ENCODE measurements around the gene VPS9D1. TPM values are rescaled to one million over a fixed set of nuclear protein-coding genes. Genes with fewer than 3 reads are reported as not detected.
A peak's percentile ranks its signal among the peaks of the same experiment; 100 is the strongest.
"Not testable (repeated sequence)": the region's sequence is repeated elsewhere in the genome, so short reads cannot be mapped to it uniquely, and the experiment has no call there.

Gene VPS9D1
- total RNA-seq, 3 donors from 2014 or later = 2.2 to 4.8 (median 2.9) TPM

- H3K9me3 Mint-ChIP-seq = no peaks in the 10 kb centered on the region
- H3K4me1 Mint-ChIP-seq (ENCODE audit: low read depth) = peaks cover 9% of the 10 kb centered on the region
- no peaks in the 10 kb centered on the region for H3K27me3 Mint-ChIP-seq (ENCODE audit: low read depth)
- ATAC-seq (peak; percentile 26 to 44), DNase-seq (no peak)
- peak overlapping the region; percentile 90 for H3K4me3 Mint-ChIP-seq
- peaks cover 6% of the 10 kb centered on the region for H3K36me3 Mint-ChIP-seq (ENCODE audit: insufficient read depth)
Observed at GRCh38 chr16:89687092-89687940, 33.4 kb downstream of the VPS9D1 start.

- no peaks in the 10 kb centered on the region for H3K9me3 Mint-ChIP-seq
- H3K27me3 Mint-ChIP-seq (ENCODE audit: low read depth) = no peaks in the 10 kb centered on the region
- DNase-seq (peak; percentile 86), ATAC-seq (peak; percentile 94)
- H3K36me3 Mint-ChIP-seq (ENCODE audit: insufficient read depth) = peaks cover 6% of the 10 kb centered on the region
- peaks cover 9% of the 10 kb centered on the region for H3K4me1 Mint-ChIP-seq (ENCODE audit: low read depth)
- peak within 1 kb of the TSS; percentile 90 for H3K4me3 Mint-ChIP-seq
Observed at GRCh38 chr16:89686520-89687091, 34.1 kb downstream of the VPS9D1 start, which contains the start of gene CDK10. Gene CDK10, plus strand, starts transcription at chr16:89686689. Its CDS starts 22 bp downstream, at chr16:89686711.

- Mint-ChIP-seq H3K36me3 (ENCODE audit: insufficient read depth) (peaks cover 6% of the 10 kb centered on the region), H3K9me3 (no peaks in the 10 kb centered on the region), H3K27me3 (ENCODE audit: low read depth) (no peaks in the 10 kb centered on the region), H3K4me1 (ENCODE audit: low read depth) (peaks cover 9% of the 10 kb centered on the region), H3K4me3 (peak overlapping the region; percentile 62)
- no peak for ATAC-seq
- DNase-seq = no peak
Observed at GRCh38 chr16:89685916-89686315, 34.8 kb downstream of the VPS9D1 start.

GRCh38 chr16:89678258-89678657 is 42.4 kb downstream of the VPS9D1 start:
- Mint-ChIP-seq H3K27me3 (ENCODE audit: low read depth) (no peaks in the 10 kb centered on the region), H3K4me3 (no peak overlapping the region), H3K9me3 (no peaks in the 10 kb centered on the region), H3K36me3 (ENCODE audit: insufficient read depth) (no peaks in the 10 kb centered on the region), H3K4me1 (ENCODE audit: low read depth) (no peaks in the 10 kb centered on the region)
- no peak for ATAC-seq
- DNase-seq = no peak

- no peak for DNase-seq
- Mint-ChIP-seq H3K4me3 (no peak overlapping the region), H3K4me1 (ENCODE audit: low read depth) (peaks cover 3% of the 10 kb centered on the region), H3K9me3 (no peaks in the 10 kb centered on the region), H3K36me3 (ENCODE audit: insufficient read depth) (no peaks in the 10 kb centered on the region), H3K27me3 (ENCODE audit: low read depth) (no peaks in the 10 kb centered on the region)
- no peak for ATAC-seq
Observed at GRCh38 chr16:89672177-89672941, 48.3 kb downstream of the VPS9D1 start.

- ATAC-seq; H3K4me1 Mint-ChIP-seq (ENCODE audit: low read depth); H3K36me3 Mint-ChIP-seq (ENCODE audit: insufficient read depth); H3K4me3 Mint-ChIP-seq; DNase-seq; H3K9me3 Mint-ChIP-seq; H3K27me3 Mint-ChIP-seq (ENCODE audit: low read depth): not testable (repeated sequence)
Observed at GRCh38 chr16:89671565-89671964, 49.1 kb downstream of the VPS9D1 start.

GRCh38 chr16:89670496-89671431 is 49.9 kb downstream of the VPS9D1 start:
- ATAC-seq (no peak), DNase-seq (no peak)
- peaks cover 3% of the 10 kb centered on the region for H3K4me1 Mint-ChIP-seq (ENCODE audit: low read depth)
- H3K36me3 Mint-ChIP-seq (ENCODE audit: insufficient read depth) = no peaks in the 10 kb centered on the region
- H3K4me3 Mint-ChIP-seq = no peak overlapping the region
- H3K27me3 Mint-ChIP-seq (ENCODE audit: low read depth) = no peaks in the 10 kb centered on the region
- H3K9me3 Mint-ChIP-seq = no peaks in the 10 kb centered on the region

GRCh38 chr16:89669755-89670154 is 50.9 kb downstream of the VPS9D1 start:
- ATAC-seq (no peak), DNase-seq (no peak)
- H3K4me1 Mint-ChIP-seq (ENCODE audit: low read depth) = peaks cover 3% of the 10 kb centered on the region
- no peaks in the 10 kb centered on the region for H3K27me3 Mint-ChIP-seq (ENCODE audit: low read depth)
- no peaks in the 10 kb centered on the region for H3K36me3 Mint-ChIP-seq (ENCODE audit: insufficient read depth)
- H3K9me3 Mint-ChIP-seq = no peaks in the 10 kb centered on the region
- H3K4me3 Mint-ChIP-seq = no peak overlapping the region

- ATAC-seq (no peak), DNase-seq (no peak)
- H3K27me3 Mint-ChIP-seq (ENCODE audit: low read depth) = no peaks in the 10 kb centered on the region
- no peaks in the 10 kb centered on the region for H3K9me3 Mint-ChIP-seq
- H3K4me1 Mint-ChIP-seq (ENCODE audit: low read depth) = peaks cover 3% of the 10 kb centered on the region
- no peaks in the 10 kb centered on the region for H3K36me3 Mint-ChIP-seq (ENCODE audit: insufficient read depth)
- H3K4me3 Mint-ChIP-seq = no peak overlapping the region
Observed at GRCh38 chr16:89668790-89669158, 51.9 kb downstream of the VPS9D1 start.

GRCh38 chr16:89667633-89668032 is 53.1 kb downstream of the VPS9D1 start:
- H3K9me3 Mint-ChIP-seq = no peaks in the 10 kb centered on the region
- no peak overlapping the region for H3K4me3 Mint-ChIP-seq
- ATAC-seq = no peak
- peaks cover 2% of the 10 kb centered on the region for H3K36me3 Mint-ChIP-seq (ENCODE audit: insufficient read depth)
- peaks cover 3% of the 10 kb centered on the region for H3K4me1 Mint-ChIP-seq (ENCODE audit: low read depth)
- H3K27me3 Mint-ChIP-seq (ENCODE audit: low read depth) = no peaks in the 10 kb centered on the region
- DNase-seq = no peak

GRCh38 chr16:89667000-89667399 is 53.7 kb downstream of the VPS9D1 start:
- not testable (repeated sequence) for H3K9me3 Mint-ChIP-seq; H3K27me3 Mint-ChIP-seq (ENCODE audit: low read depth); ATAC-seq; DNase-seq; H3K4me3 Mint-ChIP-seq; H3K4me1 Mint-ChIP-seq (ENCODE audit: low read depth); H3K36me3 Mint-ChIP-seq (ENCODE audit: insufficient read depth)

GRCh38 chr16:89664238-89664637 is 56.5 kb downstream of the VPS9D1 start:
- not testable (repeated sequence) for H3K27me3 Mint-ChIP-seq (ENCODE audit: low read depth); DNase-seq; H3K4me3 Mint-ChIP-seq; H3K4me1 Mint-ChIP-seq (ENCODE audit: low read depth); ATAC-seq; H3K36me3 Mint-ChIP-seq (ENCODE audit: insufficient read depth); H3K9me3 Mint-ChIP-seq

- peaks cover 16% of the 10 kb centered on the region for H3K4me1 Mint-ChIP-seq (ENCODE audit: low read depth)
- peaks cover 6% of the 10 kb centered on the region for H3K36me3 Mint-ChIP-seq (ENCODE audit: insufficient read depth)
- H3K4me3 Mint-ChIP-seq = no peak overlapping the region
- DNase-seq (no peak), ATAC-seq (no peak)
- H3K9me3 Mint-ChIP-seq = no peaks in the 10 kb centered on the region
- no peaks in the 10 kb centered on the region for H3K27me3 Mint-ChIP-seq (ENCODE audit: low read depth)
Observed at GRCh38 chr16:89661215-89661614, 59.5 kb downstream of the VPS9D1 start.

- H3K27me3 Mint-ChIP-seq (ENCODE audit: low read depth) = no peaks in the 10 kb centered on the region
- H3K36me3 Mint-ChIP-seq (ENCODE audit: insufficient read depth) = peaks cover 6% of the 10 kb centered on the region
- no peaks in the 10 kb centered on the region for H3K9me3 Mint-ChIP-seq
- DNase-seq (no peak), ATAC-seq (no peak)
- no peak overlapping the region for H3K4me3 Mint-ChIP-seq
- peaks cover 24% of the 10 kb centered on the region for H3K4me1 Mint-ChIP-seq (ENCODE audit: low read depth)
Observed at GRCh38 chr16:89660146-89660545, 60.6 kb downstream of the VPS9D1 start.

All from activated T-cell treated with anti-CD3 and anti-CD28 coated beads, Interleukin-2, amount 50 U/mL, for 4 hours (primary cell).